HCT116 (cell line): ENCODE results near the gene CPEB3. TPM values are rescaled to one million over a fixed set of nuclear protein-coding genes. Genes with fewer than 3 reads are reported as not detected.

Experiments used
- ATAC-seq: fragments of 200-7000 bp; cut with Tn5 transposase; 2 replicates; pipeline ENCODE4 v1.9.1; 2020; ENCODE audit warnings: mild to moderate bottlenecking, moderate library complexity
- BruUV-seq: library from RNA; stranded (reverse); fragments of 400-500 nt; replicated peaks from 2 replicates; lab custom pipeline; 2021; lab: Mats Ljungman, UMichigan
- CTCF ChIA-PET: fragments of 300-600 bp; sonication (Branson Sonifier 250); formaldehyde crosslinking; loops from one replicate; lab custom pipeline; 2021; ENCODE audit warnings: antibody characterized with exemption; lab: Charles Lee
- POLR2A ChIA-PET: fragments of 300-600, 350-600 bp; sonication (Branson Sonifier 250); formaldehyde crosslinking; loops from one replicate; lab custom pipeline; 2021; ENCODE audit warnings: antibody characterized with exemption; lab: Charles Lee
- RAD21 ChIA-PET, 2 experiments: fragments of 300-600 bp; sonication (Branson Sonifier 250); formaldehyde crosslinking; loops; one replicate each; lab custom pipeline; 2023; ENCODE audit warnings: low total read pairs in 2 of 2; ENCODE audit not compliant: uncharacterized antibody in 2 of 2, unreplicated experiment in 2 of 2, low non-redundant PET in 1 of 2; lab: Charles Lee
- DNase-seq: peaks from one replicate; pipeline ENCODE4 v3.0.0-alpha.2; 2010; ENCODE audit warnings: low read depth, low spot score
- H2AFZ ChIP-seq: fragments of 200-600 bp; shearing (Covaris generic), sonication (generic); 2 replicates; pipeline ENCODE4 v1.6.1; 2017; ENCODE audit warnings: low read depth, mixed run types, mixed read lengths, antibody characterized with exemption, low read length; ENCODE audit not compliant: poor library complexity, severe bottlenecking
- H3K27ac ChIP-seq: 2 replicates; pipeline ENCODE4 v1.5.1; 2012; ENCODE audit warnings: low read depth, low read length
- H3K27me3 ChIP-seq: fragments of 200-600 bp; sonication (generic); 2 replicates; pipeline ENCODE4 v1.6.1; 2016; ENCODE audit warnings: mixed run types, low read length, mixed read lengths; ENCODE audit not compliant: insufficient read depth
- H3K36me3 ChIP-seq, 2 experiments: fragments of 200-500 bp in 1 of 2; fragments of 200-600 bp in 1 of 2; sonication (Bioruptor generic) in 1 of 2; sonication (generic) in 1 of 2; 2 replicates each; pipeline versions ENCODE4 v1.5.1 to v1.6.1; 2014 to 2016; ENCODE audit warnings: low read length in 2 of 2, inconsistent platforms in 1 of 2, mixed read lengths in 1 of 2, mixed run types in 1 of 2; ENCODE audit not compliant: insufficient read depth in 2 of 2, control insufficient read depth in 1 of 2
- H3K4me1 ChIP-seq, 2 experiments: fragments of 200-600 bp in 1 of 2; sonication (generic) in 1 of 2; 2 replicates each; pipeline versions ENCODE4 v1.5.1 to v1.6.1; 2012 to 2017; ENCODE audit warnings: low read length in 2 of 2, inconsistent platforms in 1 of 2, mild to moderate bottlenecking in 1 of 2, mixed read lengths in 1 of 2, mixed run types in 1 of 2, moderate library complexity in 1 of 2; ENCODE audit not compliant: insufficient read depth in 2 of 2, control insufficient read depth in 1 of 2
- H3K4me2 ChIP-seq: fragments of 200-600 bp; sonication (generic); 2 replicates; pipeline ENCODE4 v1.6.1; 2017; ENCODE audit warnings: mixed run types, low read length, mixed read lengths
- H3K4me3 ChIP-seq, 2 experiments: fragments of 200-600 bp in 1 of 2; sonication (generic) in 1 of 2; replicated peaks in 1 of 2; 2 replicates each; pipeline ENCODE4 v1.5.1; 2011 to 2016; ENCODE audit warnings: low read length in 2 of 2, control low read depth in 1 of 2, low read depth in 1 of 2, mild to moderate bottlenecking in 1 of 2, mixed read lengths in 1 of 2, mixed run types in 1 of 2
- H3K79me2 ChIP-seq: fragments of 200-600 bp; sonication (generic); 2 replicates; pipeline ENCODE4 v1.6.1; 2017; ENCODE audit warnings: mild to moderate bottlenecking, mixed run types, low read length, moderate library complexity, mixed read lengths; ENCODE audit not compliant: insufficient read depth
- H3K9ac ChIP-seq: fragments of 200-600 bp; sonication (generic); 2 replicates; pipeline ENCODE4 v1.6.1; 2016; ENCODE audit warnings: low read length, mixed read lengths
- H3K9me2 ChIP-seq: fragments of 200-600 bp; sonication (generic), shearing (Covaris generic); 2 replicates; pipeline ENCODE4 v1.6.1; 2017; ENCODE audit warnings: mixed run types, mild to moderate bottlenecking, moderate library complexity; ENCODE audit not compliant: insufficient read depth
- H3K9me3 ChIP-seq, 2 experiments: fragments of 200-500 bp in 1 of 2; fragments of 200-600 bp in 1 of 2; sonication (Bioruptor generic) in 1 of 2; sonication (generic) in 1 of 2; 2 replicates each; pipeline ENCODE4 v1.6.1; 2014 to 2017; ENCODE audit warnings: low read length in 2 of 2, mixed read lengths in 2 of 2, inconsistent platforms in 1 of 2, low read depth in 1 of 2, mild to moderate bottlenecking in 1 of 2, mixed run types in 1 of 2, moderate library complexity in 1 of 2; ENCODE audit not compliant: control insufficient read depth in 1 of 2, insufficient read depth in 1 of 2
- H4K20me1 ChIP-seq: fragments of 200-600 bp; sonication (generic), shearing (Covaris generic); 2 replicates; pipeline ENCODE4 v1.6.1; 2017; ENCODE audit warnings: mixed run types, mild to moderate bottlenecking, moderate library complexity; ENCODE audit not compliant: insufficient read depth
- ATF3 ChIP-seq: IDR thresholded peaks from 2 replicates; pipeline ENCODE4 v1.6.1; 2012
- CBX3 ChIP-seq: IDR thresholded peaks from 2 replicates; pipeline ENCODE4 v1.6.1; 2012; ENCODE audit warnings: low read depth
- CTCF ChIP-seq, 3 experiments: fragments of 200-600 bp in 1 of 3; sonication (generic) in 1 of 3; IDR thresholded peaks in 2 of 3; conservative IDR thresholded peaks in 1 of 3; 2 replicates each; pipeline ENCODE4 v1.5.1; 2012 to 2017; ENCODE audit warnings: low read depth in 2 of 3, low read length in 2 of 3, antibody characterized with exemption in 1 of 3, borderline replicate concordance in 1 of 3, control low read depth in 1 of 3, mild to moderate bottlenecking in 1 of 3, mixed read lengths in 1 of 3, mixed run types in 1 of 3, moderate library complexity in 1 of 3; ENCODE audit not compliant: insufficient read depth in 1 of 3
- ELF1 ChIP-seq: IDR thresholded peaks from 2 replicates; pipeline ENCODE4 v1.6.1; 2012; ENCODE audit warnings: low read depth, borderline replicate concordance
- EZH2 ChIP-seq: fragments of 200-600 bp; sonication (generic); IDR thresholded peaks from 2 replicates; pipeline ENCODE4 v1.6.1; 2017; ENCODE audit warnings: antibody characterized with exemption, mixed run types
- JUND ChIP-seq: IDR thresholded peaks from 2 replicates; pipeline ENCODE4 v1.6.1; 2012
- RAD21 ChIP-seq: IDR thresholded peaks from 2 replicates; pipeline ENCODE4 v1.6.1; 2012; ENCODE audit warnings: low read depth, mild to moderate bottlenecking
- SP1 ChIP-seq: IDR thresholded peaks from 2 replicates; pipeline ENCODE4 v1.6.1; 2012; ENCODE audit warnings: low read depth
- SRF ChIP-seq: IDR thresholded peaks from 2 replicates; pipeline ENCODE4 v1.6.1; 2012; ENCODE audit warnings: low read depth
- TCF7L2 ChIP-seq: IDR thresholded peaks from 2 replicates; pipeline ENCODE4 v1.7.0; 2011; ENCODE audit warnings: borderline replicate concordance, inconsistent platforms; ENCODE audit not compliant: insufficient read depth, insufficient read length; ENCODE audit errors: extremely low read depth
- ZFX ChIP-seq: fragments of 450-650 bp; IDR thresholded peaks from 2 replicates; pipeline ENCODE4 v1.6.1; 2017
- intact Hi-C: fragments of 100-400 bp; cut with micrococcal nuclease; formaldehyde crosslinking; loops from 2 replicates; pipeline ENCODE4 v1.10.0; 2022
- total RNA-seq: library from RNA; stranded (reverse); gene quantifications from one replicate; pipeline ENCODE4 v1.2.1, GENCODE V29; 2021; ENCODE audit not compliant: unreplicated experiment

Gene CPEB3
- total RNA-seq, 1 experiment from 2014 or later, result 3.0 TPM

- Histone ChIP-seq H3K4me1 (peaks cover 0 to 9% of the 10 kb centered on the region in 2 experiments; a peak in 2 of 4 replicates), H3K9me3 (no peaks in the 10 kb centered on the region), H2AFZ (no peak overlapping the region), H3K79me2 (peaks cover 77% of the 10 kb centered on the region), H3K27ac (no peak overlapping the region), H3K4me3 (no peak overlapping the region), H4K20me1 (no peaks in the 10 kb centered on the region)
- ChIA-PET CTCF (no interaction called here), RAD21 (no interaction called here)
- DNase-seq, result no peak
- no peak for TF ChIP-seq ATF3
- no peak for TF ChIP-seq ZFX
- TF ChIP-seq EZH2, result no peak
- TF ChIP-seq CBX3, result no peak
- TF ChIP-seq SRF, result no peak
- TF ChIP-seq TCF7L2, result no peak
- TF ChIP-seq SP1, result no peak
- TF ChIP-seq JUND, result no peak
- no peak for TF ChIP-seq ELF1
- TF ChIP-seq RAD21, result no peak
- no peak for TF ChIP-seq CTCF (IDR thresholded peaks at IDR 0.05 in 2 of 3, conservative IDR thresholded peaks at IDR 0.05 in 1 of 3; ENCODE audit: borderline replicate concordance in 1 of 3, insufficient read depth in 1 of 3, low read depth in 2 of 3, low read length in 2 of 3)
- TF ChIP-seq, all 23 proteins: peak for 0
- Histone ChIP-seq H3K9ac (no peak overlapping the region), H3K4me2 (no peak overlapping the region), H3K27me3 (no peaks in the 10 kb centered on the region), H3K9me2 (no peaks in the 10 kb centered on the region), H3K36me3 (no peaks in the 10 kb centered on the region)
- BruUV-seq, result no TSS peak
- no peak for ATAC-seq
- POLR2A ChIA-PET, result no interaction called here
- intact Hi-C loops, result no loop called here
These were observed 32.2 kb upstream of the CPEB3 start for GRCh38 chr10:92323079-92323478.
